Neural crest cell (in vitro differentiated cells): ENCODE measurements around the gene TLCD5. TPM values are rescaled to one million over a fixed set of nuclear protein-coding genes. Genes with fewer than 3 reads are reported as not detected.

Experiments used
- DNase-seq: peaks from one replicate; pipeline ENCODE4 v3.0.0; 2021; ENCODE audit warnings: low read depth, mixed read lengths, low spot score
- H3K27ac Mint-ChIP-seq: one replicate; pipeline ENCODE4 v1.8.0; 2021; ENCODE audit warnings: mild to moderate bottlenecking, mixed read lengths; ENCODE audit not compliant: unreplicated experiment
- H3K27me3 Mint-ChIP-seq: 2 replicates; pipeline ENCODE4 v1.8.0; 2021; ENCODE audit warnings: low read depth, mild to moderate bottlenecking, mixed read lengths
- H3K36me3 Mint-ChIP-seq: 2 replicates; pipeline ENCODE4 v1.8.0; 2021; ENCODE audit warnings: low read depth, mild to moderate bottlenecking, mixed read lengths
- H3K4me1 Mint-ChIP-seq: 2 replicates; pipeline ENCODE4 v1.8.0; 2021; ENCODE audit warnings: mixed read lengths
- H3K4me3 Mint-ChIP-seq: one replicate; pipeline ENCODE4 v1.8.0; 2021; ENCODE audit warnings: mild to moderate bottlenecking, mixed read lengths
- H3K9me3 Mint-ChIP-seq: 2 replicates; pipeline ENCODE4 v1.8.0; 2021; ENCODE audit warnings: mixed read lengths
- total RNA-seq: library from RNA; stranded (reverse); gene quantifications from 2 replicates; pipeline ENCODE4 v1.2.1, GENCODE V29; 2021
- TF ChIP-seq, protein P1 (sequence below): fragments of 200-600 bp; sonication (generic); conservative IDR thresholded peaks from 2 replicates; pipeline ENCODE4 v1.5.0; 2021; ENCODE audit warnings: antibody characterized with exemption, mild to moderate bottlenecking

The TLCD5 gene
- total RNA-seq, 1 donor from 2014 or later = 16.8 TPM

DNA sequence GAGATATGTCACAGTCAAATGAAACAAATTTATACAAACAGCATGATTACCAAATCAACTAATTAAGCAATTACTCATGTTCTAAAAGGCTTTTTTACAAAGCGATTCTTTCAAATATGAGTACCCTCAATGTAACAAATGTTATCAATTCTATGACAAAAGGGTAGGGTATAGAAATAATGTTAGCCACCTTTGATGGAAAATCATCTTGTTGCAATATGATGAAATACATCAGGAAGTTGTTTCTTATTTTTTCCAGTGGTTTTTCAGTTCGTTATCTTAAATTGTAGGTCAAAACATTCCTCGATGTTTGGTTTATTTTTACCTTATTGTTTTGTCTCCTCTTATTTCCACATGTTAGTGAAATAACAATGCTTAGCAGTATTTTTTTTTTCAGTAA lies 17.6 kb downstream of the TLCD5 start:
- peaks cover 52% of the 10 kb centered on the region for H3K4me1 Mint-ChIP-seq
- H3K4me3 Mint-ChIP-seq = no peak overlapping the region
- no peaks in the 10 kb centered on the region for H3K9me3 Mint-ChIP-seq
- no peak overlapping the region for H3K27ac Mint-ChIP-seq
- no peaks in the 10 kb centered on the region for H3K36me3 Mint-ChIP-seq
- TF ChIP-seq, protein P1, sequence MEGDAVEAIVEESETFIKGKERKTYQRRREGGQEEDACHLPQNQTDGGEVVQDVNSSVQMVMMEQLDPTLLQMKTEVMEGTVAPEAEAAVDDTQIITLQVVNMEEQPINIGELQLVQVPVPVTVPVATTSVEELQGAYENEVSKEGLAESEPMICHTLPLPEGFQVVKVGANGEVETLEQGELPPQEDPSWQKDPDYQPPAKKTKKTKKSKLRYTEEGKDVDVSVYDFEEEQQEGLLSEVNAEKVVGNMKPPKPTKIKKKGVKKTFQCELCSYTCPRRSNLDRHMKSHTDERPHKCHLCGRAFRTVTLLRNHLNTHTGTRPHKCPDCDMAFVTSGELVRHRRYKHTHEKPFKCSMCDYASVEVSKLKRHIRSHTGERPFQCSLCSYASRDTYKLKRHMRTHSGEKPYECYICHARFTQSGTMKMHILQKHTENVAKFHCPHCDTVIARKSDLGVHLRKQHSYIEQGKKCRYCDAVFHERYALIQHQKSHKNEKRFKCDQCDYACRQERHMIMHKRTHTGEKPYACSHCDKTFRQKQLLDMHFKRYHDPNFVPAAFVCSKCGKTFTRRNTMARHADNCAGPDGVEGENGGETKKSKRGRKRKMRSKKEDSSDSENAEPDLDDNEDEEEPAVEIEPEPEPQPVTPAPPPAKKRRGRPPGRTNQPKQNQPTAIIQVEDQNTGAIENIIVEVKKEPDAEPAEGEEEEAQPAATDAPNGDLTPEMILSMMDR = no peak
- DNase-seq = no peak
- H3K27me3 Mint-ChIP-seq = no peaks in the 10 kb centered on the region

DNA sequence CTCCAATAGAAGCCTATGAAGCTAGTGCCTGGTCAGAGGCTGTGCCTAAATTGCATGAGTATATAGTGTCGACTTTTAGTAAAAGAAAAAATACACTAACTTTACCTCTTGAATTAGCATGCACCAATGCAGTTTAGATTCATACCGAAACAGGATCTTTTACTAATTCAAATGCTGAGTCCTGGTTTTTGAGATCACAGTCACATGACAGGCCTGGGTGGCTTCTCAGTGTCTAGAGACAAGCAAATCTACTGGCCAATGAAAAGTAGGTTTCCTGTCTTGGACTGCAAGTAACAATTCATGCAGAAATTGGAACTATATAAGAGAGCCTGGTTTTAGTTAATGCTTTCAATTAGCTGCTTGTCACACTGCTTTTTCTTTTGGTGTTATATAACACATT lies 18.3 kb downstream of the TLCD5 start:
- DNase-seq = no peak
- Mint-ChIP-seq H3K4me3 (no peak overlapping the region), H3K9me3 (no peaks in the 10 kb centered on the region), H3K27me3 (no peaks in the 10 kb centered on the region), H3K4me1 (peaks cover 47% of the 10 kb centered on the region), H3K36me3 (no peaks in the 10 kb centered on the region), H3K27ac (no peak overlapping the region)
- TF ChIP-seq, protein P1 = no peak

DNA sequence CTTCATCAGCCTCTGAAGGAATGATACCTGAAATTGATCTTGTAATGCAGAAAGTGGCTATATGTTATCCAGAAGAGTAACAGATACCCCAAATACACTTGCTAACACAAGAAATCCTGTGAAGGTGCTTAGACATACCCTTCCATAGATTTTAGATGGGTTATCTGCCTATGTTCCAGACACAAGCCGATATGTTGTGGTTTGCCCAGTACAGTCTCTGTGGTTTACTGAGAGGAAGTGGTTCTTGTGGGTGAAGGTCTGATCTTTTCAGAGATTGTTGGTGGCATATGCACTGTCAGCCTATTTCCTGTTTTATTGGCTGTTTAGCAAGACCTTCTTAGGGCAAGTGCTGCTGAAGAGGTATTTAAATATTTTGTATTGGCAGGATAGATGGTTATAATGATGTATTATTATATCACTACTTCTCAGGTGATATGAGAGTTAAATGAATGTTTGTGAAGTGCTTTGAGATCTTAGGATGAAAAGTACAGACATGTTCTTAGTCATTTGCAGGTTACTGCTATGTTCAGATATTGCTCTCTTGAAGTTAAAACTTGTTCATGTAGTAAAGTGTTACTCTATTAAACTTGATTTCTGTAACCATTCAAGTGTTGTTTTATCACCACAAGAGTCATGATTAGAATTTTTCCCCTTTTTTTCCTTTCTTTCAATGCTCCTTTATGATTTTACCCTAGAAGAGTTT lies 19.4 kb downstream of the TLCD5 start:
- Mint-ChIP-seq H3K27ac (no peak overlapping the region), H3K4me1 (peaks cover 37% of the 10 kb centered on the region), H3K27me3 (no peaks in the 10 kb centered on the region), H3K36me3 (no peaks in the 10 kb centered on the region), H3K4me3 (no peak overlapping the region), H3K9me3 (no peaks in the 10 kb centered on the region)
- TF ChIP-seq, protein P1 = no peak
- DNase-seq = no peak

DNA sequence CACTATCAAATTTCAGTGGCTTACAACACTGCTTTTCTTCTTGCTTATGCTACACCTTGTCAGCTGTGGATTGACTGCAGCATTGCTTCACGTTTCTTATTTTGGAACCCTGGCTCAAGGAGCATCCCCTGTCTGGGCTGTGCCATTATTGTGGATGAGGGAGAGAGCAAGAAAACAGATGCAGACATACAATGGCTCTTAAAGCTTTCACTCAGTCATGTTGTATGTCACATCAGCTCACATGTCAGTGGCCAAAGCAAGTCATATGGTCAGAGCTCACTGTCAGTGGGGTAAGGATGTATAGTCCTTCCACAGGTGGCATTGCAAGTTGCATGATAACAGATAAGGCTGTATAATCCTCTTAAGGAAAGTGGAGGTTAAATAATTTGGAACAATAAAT lies 21.1 kb downstream of the TLCD5 start:
- DNase-seq = no peak
- no peaks in the 10 kb centered on the region for H3K36me3 Mint-ChIP-seq
- H3K4me1 Mint-ChIP-seq = peaks cover 25% of the 10 kb centered on the region
- H3K9me3 Mint-ChIP-seq = no peaks in the 10 kb centered on the region
- no peaks in the 10 kb centered on the region for H3K27me3 Mint-ChIP-seq
- TF ChIP-seq, protein P1 = no peak
- no peak overlapping the region for H3K27ac Mint-ChIP-seq
- H3K4me3 Mint-ChIP-seq = no peak overlapping the region

DNA sequence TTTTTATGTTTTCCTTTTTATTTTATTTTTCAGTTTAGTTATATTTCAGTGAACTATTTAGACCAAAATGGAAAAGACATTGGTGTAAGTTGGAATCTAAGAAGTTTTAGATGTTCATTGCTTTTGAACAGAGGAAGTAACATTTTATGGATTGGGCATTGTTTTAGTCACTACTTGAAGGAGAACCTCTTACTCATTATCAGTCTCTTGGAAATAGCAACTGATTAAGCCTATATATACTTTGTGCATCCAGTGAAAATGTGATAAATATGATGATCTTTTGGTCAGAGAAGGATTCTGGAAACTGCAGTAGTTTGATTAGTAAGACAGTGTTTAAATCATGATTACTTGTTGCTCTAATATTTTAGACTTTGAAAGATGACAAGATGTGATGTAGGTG lies 25.5 kb downstream of the TLCD5 start:
- TF ChIP-seq, protein P1 = no peak
- H3K4me3 Mint-ChIP-seq = no peak overlapping the region
- no peaks in the 10 kb centered on the region for H3K9me3 Mint-ChIP-seq
- no peaks in the 10 kb centered on the region for H3K27me3 Mint-ChIP-seq
- peaks cover 15% of the 10 kb centered on the region for H3K4me1 Mint-ChIP-seq
- H3K36me3 Mint-ChIP-seq = peaks cover 3% of the 10 kb centered on the region
- H3K27ac Mint-ChIP-seq = no peak overlapping the region
- DNase-seq = no peak
